ENCODE results near the gene ACAA2. TPM values are rescaled to one million over a fixed set of nuclear protein-coding genes. Genes with fewer than 3 reads are reported as not detected.

ACAA2 gene
- polyA plus RNA-seq, 2 of the 4 experiments (the other 2 are of a cell fraction): 30.9 to 47.5 TPM

- DNase-seq (ENCODE audit: low read depth in 1 of 2, low spot score in 1 of 2) (no peak), ATAC-seq (no peak), FAIRE-seq (no peak)
- H3K4me3 ChIP-seq: no peak overlapping the region
- no peak overlapping the region for H3K27ac ChIP-seq
- POLR2A ChIA-PET: no interaction called here
- H3K4me2 ChIP-seq: no peak overlapping the region
- 51% methylated on average over 4 of the region's 4 CpGs for WGBS (ENCODE audit: missing lambda C conversion rate)
- no peak for TF ChIP-seq HDAC2 (IDR thresholded peaks at IDR 0.05)
- peak; percentile 27 for TF ChIP-seq MAFK (IDR thresholded peaks at IDR 0.05; ENCODE audit: partially characterized antibody)
- no peaks in the 10 kb centered on the region for H3K9me3 ChIP-seq
- no peaks in the 10 kb centered on the region for H3K4me1 ChIP-seq
- CTCF ChIA-PET: no interaction called here
These were observed 74.1 kb downstream of the ACAA2 start for GRCh38 chr18:49739275-49739674.

GRCh38 chr18:49738721-49739120 is 74.6 kb downstream of the ACAA2 start:
- ATAC-seq: no peak
- Histone ChIP-seq H3K4me1 (no peaks in the 10 kb centered on the region), H3K9me3 (no peaks in the 10 kb centered on the region), H3K4me3 (no peak overlapping the region), H3K27ac (no peak overlapping the region), H3K4me2 (no peak overlapping the region)
- no peak for FAIRE-seq
- ChIA-PET POLR2A (no interaction called here), CTCF (no interaction called here)
- TF ChIP-seq HMGXB4 (CRISPR knock-in tag; IDR thresholded peaks at IDR 0.05; ENCODE audit: borderline replicate concordance): no peak
- DNase-seq (ENCODE audit: low read depth in 1 of 2, low spot score in 1 of 2): no peak
- 94% methylated on average over 4 of the region's 4 CpGs for WGBS (ENCODE audit: missing lambda C conversion rate)

GRCh38 chr18:49734836-49735235 is 78.5 kb downstream of the ACAA2 start:
- no peak overlapping the region for H3K4me2 ChIP-seq
- peaks cover 18% of the 10 kb centered on the region; the same call in 2 of the 3 replicates for H3K4me1 ChIP-seq
- WGBS (ENCODE audit: missing lambda C conversion rate): 57% methylated on average over 4 of the region's 4 CpGs
- ChIA-PET POLR2A (no interaction called here), CTCF (interaction anchor here (0.7 to 1.4 kb wide), 2 partner anchors 141 to 175 kb away, joined by 3 to 4 read pairs; no protein-coding TSS in a partner anchor)
- ATAC-seq: no peak
- H3K4me3 ChIP-seq: no peak overlapping the region
- no peak overlapping the region for H3K27ac ChIP-seq
- TF ChIP-seq HOXB13 (CRISPR knock-in tag; IDR thresholded peaks at IDR 0.05; ENCODE audit: low read depth) (no peak), ELK1 (IDR thresholded peaks at IDR 0.05; ENCODE audit: low read depth, low read length) (no peak), CHD4 (IDR thresholded peaks at IDR 0.05; ENCODE audit: borderline replicate concordance) (no peak), MAX (IDR thresholded peaks at IDR 0.05) (no peak), CTCF (IDR thresholded peaks at IDR 0.05) (no peak), KDM1A (IDR thresholded peaks at IDR 0.05; ENCODE audit: low read depth) (no peak), EHMT2 (IDR thresholded peaks at IDR 0.05; ENCODE audit: low read depth) (no peak), EHF (CRISPR knock-in tag; IDR thresholded peaks at IDR 0.05) (no peak), NFE2L2 (conservative IDR thresholded peaks at IDR 0.05; ENCODE audit: low read length) (no peak), BHLHE40 (IDR thresholded peaks at IDR 0.05; ENCODE audit: low read depth, low read length) (no peak), ZSCAN20 (CRISPR knock-in tag; IDR thresholded peaks at IDR 0.05) (no peak), CHD2 (IDR thresholded peaks at IDR 0.05; ENCODE audit: low read length, partially characterized antibody) (no peak), TFCP2L1 (CRISPR knock-in tag; IDR thresholded peaks at IDR 0.05) (no peak), FOXS1 (CRISPR knock-in tag; IDR thresholded peaks at IDR 0.05) (no peak), MAZ (IDR thresholded peaks at IDR 0.05; ENCODE audit: borderline replicate concordance, low read depth, low read length) (no peak), POLR2AphosphoS2 (conservative IDR thresholded peaks at IDR 0.05; ENCODE audit: low read length) (no peak), CEBPB (IDR thresholded peaks at IDR 0.05) (no peak), TP53 (CRISPR knock-in tag; IDR thresholded peaks at IDR 0.05) (no peak), ZFP36 (IDR thresholded peaks at IDR 0.05; ENCODE audit: borderline replicate concordance, partially characterized antibody) (no peak), HOXA7 (CRISPR knock-in tag; IDR thresholded peaks at IDR 0.05) (no peak)
- no peak for FAIRE-seq
- DNase-seq (ENCODE audit: low read depth in 1 of 2, low spot score in 1 of 2): no peak
- no peaks in the 10 kb centered on the region for H3K9me3 ChIP-seq

All from A549 (cell line).